WTC11 (cell line): ENCODE measurements around the gene PLD1.

Experiments
- ATF3 ChIP-seq: sonication (generic); formaldehyde crosslinking; conservative IDR thresholded peaks from 2 replicates; pipeline ENCODE4 v1.8.1; 2022; ENCODE audit warnings: mild to moderate bottlenecking, missing genetic modification reagents
- CREM ChIP-seq: sonication (generic); formaldehyde crosslinking; IDR thresholded peaks from 2 replicates; pipeline ENCODE4 v1.8.1; 2022; ENCODE audit warnings: mild to moderate bottlenecking, missing genetic modification reagents, moderate library complexity
- CTCF ChIP-seq: fragments of 200-600 bp; IDR thresholded peaks from 2 replicates; pipeline ENCODE4 v1.8.0; 2022; ENCODE audit warnings: antibody characterized with exemption
- E2F5 ChIP-seq: sonication (generic); formaldehyde crosslinking; IDR thresholded peaks from 2 replicates; pipeline ENCODE4 v1.8.1; 2022; ENCODE audit warnings: mild to moderate bottlenecking, moderate library complexity, missing genetic modification reagents
- FOXP4 ChIP-seq: sonication (generic); formaldehyde crosslinking; IDR thresholded peaks from 2 replicates; pipeline ENCODE4 v1.8.0; 2022; ENCODE audit warnings: mild to moderate bottlenecking, missing genetic modification reagents
- JAZF1 ChIP-seq: fragments of 250-450 bp; sonication (Bioruptor Pico); IDR thresholded peaks from 2 replicates; pipeline ENCODE4 v1.9.0; 2021; ENCODE audit warnings: moderate library complexity, mild to moderate bottlenecking, inconsistent platforms
- JUN ChIP-seq: sonication (generic); formaldehyde crosslinking; IDR thresholded peaks from 2 replicates; pipeline ENCODE4 v1.8.0; 2023; ENCODE audit warnings: mild to moderate bottlenecking, missing genetic modification reagents
- NFYB ChIP-seq: sonication (generic); formaldehyde crosslinking; conservative IDR thresholded peaks from 2 replicates; pipeline ENCODE4 v1.8.0; 2022; ENCODE audit warnings: low read depth, missing genetic modification reagents
- SP1 ChIP-seq: sonication (generic); formaldehyde crosslinking; conservative IDR thresholded peaks from 2 replicates; pipeline ENCODE4 v1.8.1; 2022; ENCODE audit warnings: missing genetic modification reagents
- ZBTB21 ChIP-seq: sonication (generic); formaldehyde crosslinking; IDR thresholded peaks from 2 replicates; pipeline ENCODE4 v1.8.1; 2023; ENCODE audit warnings: mild to moderate bottlenecking, missing genetic modification reagents, borderline replicate concordance
- ZNF121 ChIP-seq: sonication (generic); formaldehyde crosslinking; IDR thresholded peaks from 2 replicates; pipeline ENCODE4 v1.8.0; 2023; ENCODE audit warnings: missing genetic modification reagents

GRCh38 chr3:171591070-171591469, 219.2 kb downstream of the PLD1 start:
- TF ChIP-seq E2F5 (CRISPR knock-in tag) = no peak
- TF ChIP-seq NFYB (CRISPR knock-in tag) = no peak
- TF ChIP-seq ATF3 (CRISPR knock-in tag) = no peak
- no peak for TF ChIP-seq CTCF
- TF ChIP-seq SP1 (CRISPR knock-in tag) = no peak
- no peak for TF ChIP-seq CREM (CRISPR knock-in tag)
- TF ChIP-seq ZNF121 (CRISPR knock-in tag) = no peak
- TF ChIP-seq ZBTB21 = no peak
- no peak for TF ChIP-seq FOXP4 (CRISPR knock-in tag)
- TF ChIP-seq JUN = no peak
- no peak for TF ChIP-seq JAZF1
